ENCODE data around the gene CRB1. TPM values are rescaled to one million over a fixed set of nuclear protein-coding genes. Genes with fewer than 3 reads are reported as not detected.
A peak's percentile ranks its signal among the peaks of the same experiment; 100 is the strongest.

The CRB1 gene
- total and polyA plus RNA-seq, 2 experiments from 2014 or later: 0.27 to 0.56 TPM

DNA sequence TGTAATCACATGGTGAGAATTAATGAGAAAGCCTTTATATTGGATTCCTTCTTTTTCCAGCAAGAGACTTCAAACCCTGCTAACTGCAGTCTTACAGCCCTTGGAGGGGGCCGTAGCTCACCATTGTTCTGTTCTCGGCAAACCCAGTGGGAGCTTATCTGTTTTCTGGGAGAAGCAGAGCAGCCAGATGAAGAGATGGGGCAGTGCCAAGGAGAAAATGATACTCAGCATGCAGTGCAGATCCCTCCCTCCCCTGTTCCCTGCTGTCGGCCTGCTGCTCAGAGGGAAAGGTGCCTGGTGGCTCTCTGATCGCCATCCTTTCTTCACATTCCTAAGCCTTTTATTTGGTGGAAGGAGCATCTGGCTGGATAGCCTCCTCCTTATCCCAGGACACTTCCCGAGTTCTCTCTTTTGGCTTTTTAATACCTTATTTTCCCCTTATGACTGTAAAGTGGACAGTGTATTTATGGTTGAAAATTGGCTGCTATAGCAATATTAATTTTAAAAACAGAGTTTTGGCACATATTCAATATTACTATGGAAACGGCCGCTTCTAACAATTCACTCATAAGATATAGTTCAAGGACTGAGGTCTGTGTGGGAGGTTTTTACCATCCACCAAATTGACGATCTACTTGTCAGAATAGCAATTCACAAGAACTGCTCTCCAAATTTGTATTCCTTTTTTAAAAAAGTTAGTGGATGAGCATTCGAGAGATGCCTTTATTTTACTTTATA is 203.4 kb downstream of the CRB1 start:
- no peak overlapping the region for H3K27ac ChIP-seq (ENCODE audit: low read depth)
- H3K79me2 ChIP-seq (replicated peaks; ENCODE audit: insufficient read depth): no peaks in the 10 kb centered on the region
- no peaks in the 10 kb centered on the region for H3K9me3 Mint-ChIP-seq
- no peak overlapping the region for H3K27ac Mint-ChIP-seq
- peaks cover 3% of the 10 kb centered on the region; the same call in 1 of the 2 replicates for H3K9me2 ChIP-seq (ENCODE audit: insufficient read depth)
- H3K4me3 Mint-ChIP-seq: no peak overlapping the region
- no peaks in the 10 kb centered on the region for H3K36me3 ChIP-seq (ENCODE audit: insufficient read depth)
- no peaks in the 10 kb centered on the region for H3K27me3 ChIP-seq (ENCODE audit: insufficient read depth)
- H2AFZ ChIP-seq: no peak overlapping the region
- no peaks in the 10 kb centered on the region for H3K36me3 Mint-ChIP-seq (ENCODE audit: low read depth)
- peaks cover 33% of the 10 kb centered on the region for H3K4me1 ChIP-seq (ENCODE audit: insufficient read depth)
- H4K20me1 ChIP-seq (replicated peaks; ENCODE audit: insufficient read depth): no peaks in the 10 kb centered on the region
- H3F3A ChIP-seq (replicated peaks; ENCODE audit: low read depth): no peaks in the 10 kb centered on the region
- no peak overlapping the region for H3K4me3 ChIP-seq
- peak; percentile 47 for DNase-seq (ENCODE audit: low spot score)
- ATAC-seq: peak; percentile 91
- H3K27me3 Mint-ChIP-seq (ENCODE audit: insufficient read depth, low read depth, poor library complexity): no peaks in the 10 kb centered on the region
- H3K4me2 ChIP-seq: no peak overlapping the region; the same call in 1 of the 2 replicates
- TF ChIP-seq CREB1 (CRISPR knock-in tag; IDR thresholded peaks at IDR 0.05; ENCODE audit: low read depth) (no peak), POLR2AphosphoS5 (IDR thresholded peaks at IDR 0.05; ENCODE audit: low read depth) (no peak), STAT1 (IDR thresholded peaks at IDR 0.05; ENCODE audit: unreplicated experiment) (no peak), ZNF114 (CRISPR knock-in tag; IDR thresholded peaks at IDR 0.05) (no peak), EZH2 (IDR thresholded peaks at IDR 0.05; ENCODE audit: low read depth, unreplicated experiment) (no peak), JUNB (IDR thresholded peaks at IDR 0.05; ENCODE audit: unreplicated experiment) (no peak), EZH2phosphoT487 (IDR thresholded peaks at IDR 0.05; ENCODE audit: unreplicated experiment) (no peak), NANOG (IDR thresholded peaks at IDR 0.05; ENCODE audit: borderline replicate concordance) (no peak), ZNF331 (CRISPR knock-in tag; IDR thresholded peaks at IDR 0.05; ENCODE audit: low read depth) (no peak)
- TF ChIP-seq, protein P1, sequence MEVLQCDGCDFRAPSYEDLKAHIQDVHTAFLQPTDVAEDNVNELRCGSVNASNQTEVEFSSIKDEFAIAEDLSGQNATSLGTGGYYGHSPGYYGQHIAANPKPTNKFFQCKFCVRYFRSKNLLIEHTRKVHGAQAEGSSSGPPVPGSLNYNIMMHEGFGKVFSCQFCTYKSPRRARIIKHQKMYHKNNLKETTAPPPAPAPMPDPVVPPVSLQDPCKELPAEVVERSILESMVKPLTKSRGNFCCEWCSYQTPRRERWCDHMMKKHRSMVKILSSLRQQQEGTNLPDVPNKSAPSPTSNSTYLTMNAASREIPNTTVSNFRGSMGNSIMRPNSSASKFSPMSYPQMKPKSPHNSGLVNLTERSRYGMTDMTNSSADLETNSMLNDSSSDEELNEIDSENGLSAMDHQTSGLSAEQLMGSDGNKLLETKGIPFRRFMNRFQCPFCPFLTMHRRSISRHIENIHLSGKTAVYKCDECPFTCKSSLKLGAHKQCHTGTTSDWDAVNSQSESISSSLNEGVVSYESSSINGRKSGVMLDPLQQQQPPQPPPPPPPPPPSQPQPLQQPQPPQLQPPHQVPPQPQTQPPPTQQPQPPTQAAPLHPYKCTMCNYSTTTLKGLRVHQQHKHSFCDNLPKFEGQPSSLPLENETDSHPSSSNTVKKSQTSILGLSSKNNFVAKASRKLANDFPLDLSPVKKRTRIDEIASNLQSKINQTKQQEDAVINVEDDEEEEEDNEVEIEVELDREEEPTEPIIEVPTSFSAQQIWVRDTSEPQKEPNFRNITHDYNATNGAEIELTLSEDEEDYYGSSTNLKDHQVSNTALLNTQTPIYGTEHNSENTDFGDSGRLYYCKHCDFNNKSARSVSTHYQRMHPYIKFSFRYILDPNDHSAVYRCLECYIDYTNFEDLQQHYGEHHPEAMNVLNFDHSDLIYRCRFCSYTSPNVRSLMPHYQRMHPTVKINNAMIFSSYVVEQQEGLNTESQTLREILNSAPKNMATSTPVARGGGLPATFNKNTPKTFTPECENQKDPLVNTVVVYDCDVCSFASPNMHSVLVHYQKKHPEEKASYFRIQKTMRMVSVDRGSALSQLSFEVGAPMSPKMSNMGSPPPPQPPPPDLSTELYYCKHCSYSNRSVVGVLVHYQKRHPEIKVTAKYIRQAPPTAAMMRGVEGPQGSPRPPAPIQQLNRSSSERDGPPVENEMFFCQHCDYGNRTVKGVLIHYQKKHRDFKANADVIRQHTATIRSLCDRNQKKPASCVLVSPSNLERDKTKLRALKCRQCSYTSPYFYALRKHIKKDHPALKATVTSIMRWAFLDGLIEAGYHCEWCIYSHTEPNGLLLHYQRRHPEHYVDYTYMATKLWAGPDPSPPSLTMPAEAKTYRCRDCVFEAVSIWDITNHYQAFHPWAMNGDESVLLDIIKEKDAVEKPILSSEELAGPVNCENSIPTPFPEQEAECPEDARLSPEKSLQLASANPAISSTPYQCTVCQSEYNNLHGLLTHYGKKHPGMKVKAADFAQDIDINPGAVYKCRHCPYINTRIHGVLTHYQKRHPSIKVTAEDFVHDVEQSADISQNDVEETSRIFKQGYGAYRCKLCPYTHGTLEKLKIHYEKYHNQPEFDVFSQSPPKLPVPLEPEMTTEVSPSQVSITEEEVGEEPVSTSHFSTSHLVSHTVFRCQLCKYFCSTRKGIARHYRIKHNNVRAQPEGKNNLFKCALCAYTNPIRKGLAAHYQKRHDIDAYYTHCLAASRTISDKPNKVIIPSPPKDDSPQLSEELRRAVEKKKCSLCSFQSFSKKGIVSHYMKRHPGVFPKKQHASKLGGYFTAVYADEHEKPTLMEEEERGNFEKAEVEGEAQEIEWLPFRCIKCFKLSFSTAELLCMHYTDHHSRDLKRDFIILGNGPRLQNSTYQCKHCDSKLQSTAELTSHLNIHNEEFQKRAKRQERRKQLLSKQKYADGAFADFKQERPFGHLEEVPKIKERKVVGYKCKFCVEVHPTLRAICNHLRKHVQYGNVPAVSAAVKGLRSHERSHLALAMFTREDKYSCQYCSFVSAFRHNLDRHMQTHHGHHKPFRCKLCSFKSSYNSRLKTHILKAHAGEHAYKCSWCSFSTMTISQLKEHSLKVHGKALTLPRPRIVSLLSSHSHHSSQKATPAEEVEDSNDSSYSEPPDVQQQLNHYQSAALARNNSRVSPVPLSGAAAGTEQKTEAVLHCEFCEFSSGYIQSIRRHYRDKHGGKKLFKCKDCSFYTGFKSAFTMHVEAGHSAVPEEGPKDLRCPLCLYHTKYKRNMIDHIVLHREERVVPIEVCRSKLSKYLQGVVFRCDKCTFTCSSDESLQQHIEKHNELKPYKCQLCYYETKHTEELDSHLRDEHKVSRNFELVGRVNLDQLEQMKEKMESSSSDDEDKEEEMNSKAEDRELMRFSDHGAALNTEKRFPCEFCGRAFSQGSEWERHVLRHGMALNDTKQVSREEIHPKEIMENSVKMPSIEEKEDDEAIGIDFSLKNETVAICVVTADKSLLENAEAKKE (CRISPR knock-in tag; IDR thresholded peaks at IDR 0.05): no peak
- TF ChIP-seq, protein P2, sequence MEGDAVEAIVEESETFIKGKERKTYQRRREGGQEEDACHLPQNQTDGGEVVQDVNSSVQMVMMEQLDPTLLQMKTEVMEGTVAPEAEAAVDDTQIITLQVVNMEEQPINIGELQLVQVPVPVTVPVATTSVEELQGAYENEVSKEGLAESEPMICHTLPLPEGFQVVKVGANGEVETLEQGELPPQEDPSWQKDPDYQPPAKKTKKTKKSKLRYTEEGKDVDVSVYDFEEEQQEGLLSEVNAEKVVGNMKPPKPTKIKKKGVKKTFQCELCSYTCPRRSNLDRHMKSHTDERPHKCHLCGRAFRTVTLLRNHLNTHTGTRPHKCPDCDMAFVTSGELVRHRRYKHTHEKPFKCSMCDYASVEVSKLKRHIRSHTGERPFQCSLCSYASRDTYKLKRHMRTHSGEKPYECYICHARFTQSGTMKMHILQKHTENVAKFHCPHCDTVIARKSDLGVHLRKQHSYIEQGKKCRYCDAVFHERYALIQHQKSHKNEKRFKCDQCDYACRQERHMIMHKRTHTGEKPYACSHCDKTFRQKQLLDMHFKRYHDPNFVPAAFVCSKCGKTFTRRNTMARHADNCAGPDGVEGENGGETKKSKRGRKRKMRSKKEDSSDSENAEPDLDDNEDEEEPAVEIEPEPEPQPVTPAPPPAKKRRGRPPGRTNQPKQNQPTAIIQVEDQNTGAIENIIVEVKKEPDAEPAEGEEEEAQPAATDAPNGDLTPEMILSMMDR (conservative IDR thresholded peaks at IDR 0.05; ENCODE audit: low read depth in 2 of 2): no peak
- TF ChIP-seq, protein P3, sequence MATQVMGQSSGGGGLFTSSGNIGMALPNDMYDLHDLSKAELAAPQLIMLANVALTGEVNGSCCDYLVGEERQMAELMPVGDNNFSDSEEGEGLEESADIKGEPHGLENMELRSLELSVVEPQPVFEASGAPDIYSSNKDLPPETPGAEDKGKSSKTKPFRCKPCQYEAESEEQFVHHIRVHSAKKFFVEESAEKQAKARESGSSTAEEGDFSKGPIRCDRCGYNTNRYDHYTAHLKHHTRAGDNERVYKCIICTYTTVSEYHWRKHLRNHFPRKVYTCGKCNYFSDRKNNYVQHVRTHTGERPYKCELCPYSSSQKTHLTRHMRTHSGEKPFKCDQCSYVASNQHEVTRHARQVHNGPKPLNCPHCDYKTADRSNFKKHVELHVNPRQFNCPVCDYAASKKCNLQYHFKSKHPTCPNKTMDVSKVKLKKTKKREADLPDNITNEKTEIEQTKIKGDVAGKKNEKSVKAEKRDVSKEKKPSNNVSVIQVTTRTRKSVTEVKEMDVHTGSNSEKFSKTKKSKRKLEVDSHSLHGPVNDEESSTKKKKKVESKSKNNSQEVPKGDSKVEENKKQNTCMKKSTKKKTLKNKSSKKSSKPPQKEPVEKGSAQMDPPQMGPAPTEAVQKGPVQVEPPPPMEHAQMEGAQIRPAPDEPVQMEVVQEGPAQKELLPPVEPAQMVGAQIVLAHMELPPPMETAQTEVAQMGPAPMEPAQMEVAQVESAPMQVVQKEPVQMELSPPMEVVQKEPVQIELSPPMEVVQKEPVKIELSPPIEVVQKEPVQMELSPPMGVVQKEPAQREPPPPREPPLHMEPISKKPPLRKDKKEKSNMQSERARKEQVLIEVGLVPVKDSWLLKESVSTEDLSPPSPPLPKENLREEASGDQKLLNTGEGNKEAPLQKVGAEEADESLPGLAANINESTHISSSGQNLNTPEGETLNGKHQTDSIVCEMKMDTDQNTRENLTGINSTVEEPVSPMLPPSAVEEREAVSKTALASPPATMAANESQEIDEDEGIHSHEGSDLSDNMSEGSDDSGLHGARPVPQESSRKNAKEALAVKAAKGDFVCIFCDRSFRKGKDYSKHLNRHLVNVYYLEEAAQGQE (IDR thresholded peaks at IDR 0.05; ENCODE audit: unreplicated experiment): no peak
- TF ChIP-seq, protein P4, sequence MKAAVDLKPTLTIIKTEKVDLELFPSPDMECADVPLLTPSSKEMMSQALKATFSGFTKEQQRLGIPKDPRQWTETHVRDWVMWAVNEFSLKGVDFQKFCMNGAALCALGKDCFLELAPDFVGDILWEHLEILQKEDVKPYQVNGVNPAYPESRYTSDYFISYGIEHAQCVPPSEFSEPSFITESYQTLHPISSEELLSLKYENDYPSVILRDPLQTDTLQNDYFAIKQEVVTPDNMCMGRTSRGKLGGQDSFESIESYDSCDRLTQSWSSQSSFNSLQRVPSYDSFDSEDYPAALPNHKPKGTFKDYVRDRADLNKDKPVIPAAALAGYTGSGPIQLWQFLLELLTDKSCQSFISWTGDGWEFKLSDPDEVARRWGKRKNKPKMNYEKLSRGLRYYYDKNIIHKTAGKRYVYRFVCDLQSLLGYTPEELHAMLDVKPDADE (IDR thresholded peaks at IDR 0.05): no peak
- H3K4me1 Mint-ChIP-seq: peaks cover 36% of the 10 kb centered on the region
